ENCODE measurements around the gene PCSK5. TPM values are rescaled to one million over a fixed set of nuclear protein-coding genes. Genes with fewer than 3 reads are reported as not detected.
A peak's percentile ranks its signal among the peaks of the same experiment; 100 is the strongest.

Gene PCSK5
- total RNA-seq, 2 donors from 2014 or later: 41.2 to 63.7 TPM

- Histone ChIP-seq H3K36me3 (peaks cover 5% of the 10 kb centered on the region), H3K27me3 (replicated peaks; ENCODE audit: insufficient read depth) (no peaks in the 10 kb centered on the region), H3K4me3 (no peak overlapping the region), H3K27ac (no peak overlapping the region), H3K4me1 (ENCODE audit: control insufficient read depth in 1 of 2, low read depth in 2 of 2) (peaks cover 0 to 7% of the 10 kb centered on the region in 2 donors), H3K9me3 (no peaks in the 10 kb centered on the region)
- DNase-seq (ENCODE audit: low spot score): no peak
- ATAC-seq (ENCODE audit: insufficient number of reproducible peaks, low FRiP score, low read depth): no peak
- TF ChIP-seq CTCF (IDR thresholded peaks at IDR 0.05): no peak
Measured at GRCh38 chr9:75990156-75990555, 99.7 kb downstream of the PCSK5 start.

- DNase-seq (ENCODE audit: low spot score) (no peak), ATAC-seq (ENCODE audit: insufficient number of reproducible peaks, low FRiP score, low read depth) (no peak)
- H3K4me1 ChIP-seq (ENCODE audit: control insufficient read depth in 1 of 2, low read depth in 2 of 2): peaks cover 0 to 7% of the 10 kb centered on the region in 2 donors
- H3K36me3 ChIP-seq: peaks cover 5% of the 10 kb centered on the region
- no peaks in the 10 kb centered on the region for H3K27me3 ChIP-seq (replicated peaks; ENCODE audit: insufficient read depth)
- no peaks in the 10 kb centered on the region for H3K9me3 ChIP-seq
- no peak overlapping the region for H3K27ac ChIP-seq
- TF ChIP-seq CTCF (IDR thresholded peaks at IDR 0.05): no peak
- no peak overlapping the region for H3K4me3 ChIP-seq
Measured at GRCh38 chr9:75990576-75991304, 100.3 kb downstream of the PCSK5 start.

GRCh38 chr9:75992482-75993206 is 102.2 kb downstream of the PCSK5 start:
- Histone ChIP-seq H3K36me3 (peaks cover 3% of the 10 kb centered on the region), H3K9me3 (no peaks in the 10 kb centered on the region), H3K27ac (peak overlapping the region in 1 of 2 donors; percentile 33), H3K4me1 (ENCODE audit: control insufficient read depth in 1 of 2, low read depth in 2 of 2) (peaks cover 0 to 16% of the 10 kb centered on the region in 2 donors), H3K4me3 (no peak overlapping the region), H3K27me3 (replicated peaks; ENCODE audit: insufficient read depth) (no peaks in the 10 kb centered on the region)
- no peak for DNase-seq (ENCODE audit: low spot score)
- no peak for ATAC-seq (ENCODE audit: insufficient number of reproducible peaks, low FRiP score, low read depth)
- TF ChIP-seq CTCF (IDR thresholded peaks at IDR 0.05): no peak

- peaks cover 0 to 16% of the 10 kb centered on the region in 2 donors for H3K4me1 ChIP-seq (ENCODE audit: control insufficient read depth in 1 of 2, low read depth in 2 of 2)
- DNase-seq (ENCODE audit: low spot score) (no peak), ATAC-seq (ENCODE audit: insufficient number of reproducible peaks, low FRiP score, low read depth) (peak; percentile 65)
- TF ChIP-seq CTCF (IDR thresholded peaks at IDR 0.05): no peak
- H3K9me3 ChIP-seq: no peaks in the 10 kb centered on the region
- no peak overlapping the region for H3K4me3 ChIP-seq
- peak overlapping the region in 1 of 2 donors; percentile 33 for H3K27ac ChIP-seq
- H3K36me3 ChIP-seq: no peaks in the 10 kb centered on the region
- H3K27me3 ChIP-seq (replicated peaks; ENCODE audit: insufficient read depth): no peaks in the 10 kb centered on the region
Measured at GRCh38 chr9:75993434-75993833, 103.0 kb downstream of the PCSK5 start.

- Histone ChIP-seq H3K36me3 (no peaks in the 10 kb centered on the region), H3K27me3 (replicated peaks; ENCODE audit: insufficient read depth) (no peaks in the 10 kb centered on the region), H3K9me3 (no peaks in the 10 kb centered on the region), H3K4me3 (no peak overlapping the region), H3K4me1 (ENCODE audit: control insufficient read depth in 1 of 2, low read depth in 2 of 2) (peaks cover 0 to 16% of the 10 kb centered on the region in 2 donors), H3K27ac (no peak overlapping the region)
- ATAC-seq (ENCODE audit: insufficient number of reproducible peaks, low FRiP score, low read depth) (no peak), DNase-seq (ENCODE audit: low spot score) (no peak)
- no peak for TF ChIP-seq CTCF (IDR thresholded peaks at IDR 0.05)
Measured at GRCh38 chr9:75995066-75995465, 104.6 kb downstream of the PCSK5 start.

Data from thoracic aorta (tissue), 2 donors.